PC-3 (cell line): Measurements from ENCODE around the gene SLC38A9. TPM values are rescaled to one million over a fixed set of nuclear protein-coding genes. Genes with fewer than 3 reads are reported as not detected.

ENCODE experiments used
- ATAC-seq: fragments of 200-7000 bp; cut with Tn5 transposase; 2 replicates; pipeline ENCODE4 v1.9.1; 2020; ENCODE audit warnings: mild to moderate bottlenecking, moderate library complexity
- BruUV-seq: library from RNA; stranded (reverse); fragments of 400-500 nt; replicated peaks from 2 replicates; lab custom pipeline; 2021; lab: Mats Ljungman, UMichigan
- CTCF ChIA-PET: fragments of 300-600 bp; sonication (Branson Sonifier 250); formaldehyde crosslinking; loops from one replicate; lab custom pipeline; 2022; ENCODE audit warnings: antibody characterized with exemption; lab: Charles Lee
- POLR2A ChIA-PET: fragments of 300-600 bp; sonication (Branson Sonifier 250); formaldehyde crosslinking; loops from one replicate; lab custom pipeline; 2022; ENCODE audit warnings: antibody characterized with exemption; ENCODE audit not compliant: unreplicated experiment; lab: Charles Lee
- DNase-seq: peaks from one replicate; pipeline ENCODE4 v3.0.0-alpha.2; 2015
- H2AFZ ChIP-seq: fragments of 300-600 bp; sonication (generic); 2 replicates; pipeline ENCODE4 v1.6.0; 2016; ENCODE audit warnings: antibody characterized with exemption, low read length
- H3F3A ChIP-seq: fragments of 300-600 bp; sonication (generic); one replicate; pipeline ENCODE4 v1.6.0; 2017; ENCODE audit warnings: antibody characterized with exemption, low read length, control low read depth, mild to moderate bottlenecking; ENCODE audit not compliant: unreplicated experiment
- H3K27ac ChIP-seq: fragments of 300-600 bp; sonication (generic); 2 replicates; pipeline ENCODE4 v1.5.1; 2016; ENCODE audit warnings: mild to moderate bottlenecking, low read length
- H3K27me3 ChIP-seq: fragments of 300-600 bp; sonication (generic); 2 replicates; pipeline ENCODE4 v1.6.1; 2016; ENCODE audit warnings: low read length, mixed read lengths
- H3K36me3 ChIP-seq: fragments of 300-600 bp; sonication (generic); 2 replicates; pipeline ENCODE4 v1.6.1; 2016; ENCODE audit warnings: low read depth, mixed run types, low read length, mixed read lengths
- H3K4me1 ChIP-seq: fragments of 300-600 bp; sonication (generic); 2 replicates; pipeline ENCODE4 v1.5.1; 2016; ENCODE audit warnings: low read length; ENCODE audit not compliant: insufficient read depth
- H3K4me2 ChIP-seq: fragments of 300-600 bp; sonication (generic); 2 replicates; pipeline ENCODE4 v1.6.0; 2016; ENCODE audit warnings: low read length
- H3K4me3 ChIP-seq: fragments of 300-600 bp; sonication (generic); 2 replicates; pipeline ENCODE4 v1.5.1; 2016; ENCODE audit warnings: mild to moderate bottlenecking, low read length, mixed read lengths
- H3K79me2 ChIP-seq: fragments of 300-600 bp; sonication (generic); 2 replicates; pipeline ENCODE4 v1.6.1; 2017; ENCODE audit warnings: low read length, mixed read lengths
- H3K9ac ChIP-seq: fragments of 300-600 bp; sonication (generic); 2 replicates; pipeline ENCODE4 v1.6.0; 2016; ENCODE audit warnings: mild to moderate bottlenecking, low read length
- H3K9me2 ChIP-seq: fragments of 300-600 bp; sonication (generic); replicated peaks from 2 replicates; pipeline ENCODE4 v1.6.1; 2016; ENCODE audit warnings: mixed run types, low read length, mixed read lengths
- H3K9me3 ChIP-seq: fragments of 300-600 bp; sonication (generic); 2 replicates; pipeline ENCODE4 v1.6.1; 2016; ENCODE audit warnings: low read length, mixed read lengths
- H4K20me1 ChIP-seq: fragments of 300-600 bp; sonication (generic); 2 replicates; pipeline ENCODE4 v1.6.1; 2016; ENCODE audit warnings: low read length, mixed read lengths
- EZH2 ChIP-seq: fragments of 300-600 bp; sonication (generic); IDR thresholded peaks from one replicate; pipeline ENCODE4 v1.6.1; 2017; ENCODE audit warnings: antibody characterized with exemption, mild to moderate bottlenecking, low read length; ENCODE audit not compliant: unreplicated experiment
- EZH2phosphoT487 ChIP-seq: fragments of 300-600 bp; sonication (generic); IDR thresholded peaks from 2 replicates; pipeline ENCODE4 v1.6.1; 2018; ENCODE audit warnings: mild to moderate bottlenecking, antibody characterized with exemption, low read length, borderline replicate concordance
- intact Hi-C: fragments of 100-400 bp; cut with micrococcal nuclease; formaldehyde crosslinking; loops from 2 replicates; pipeline ENCODE4 v1.9.0; 2023
- total RNA-seq: library from RNA; depleted of rRNA; stranded (reverse); fragments of >200 nt; gene quantifications from 2 replicates; pipeline ENCODE4 v1.2.3, GENCODE V29; 2014
- TF ChIP-seq, protein P1 (sequence below): fragments of 300-600 bp; sonication (generic); conservative IDR thresholded peaks from 2 replicates; pipeline ENCODE4 v1.5.1; 2017; ENCODE audit warnings: antibody characterized with exemption, low read depth, mild to moderate bottlenecking, low read length

Gene SLC38A9
- total RNA-seq, 1 experiment from 2014 or later, result 12.9 TPM

DNA sequence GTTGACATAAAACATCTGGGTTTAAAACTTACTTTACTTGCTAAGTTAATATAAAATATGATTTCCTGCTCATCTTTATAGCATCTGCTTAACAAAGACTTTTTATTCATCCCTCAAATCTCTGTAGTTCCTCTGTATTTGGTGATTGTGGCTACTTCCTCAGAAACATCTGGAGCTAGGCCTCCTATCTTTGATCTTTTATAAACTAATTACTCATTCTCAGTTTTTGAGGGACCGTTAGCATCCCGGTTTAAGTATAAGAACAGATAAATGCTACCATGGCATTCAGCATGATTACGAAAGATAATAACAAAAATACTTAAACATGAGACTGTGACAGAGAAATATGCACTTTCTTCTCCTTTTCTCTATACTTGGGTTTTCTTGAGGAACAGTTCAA lies 85.3 kb downstream of the SLC38A9 start:
- TF ChIP-seq EZH2, result no peak
- TF ChIP-seq, protein P1, sequence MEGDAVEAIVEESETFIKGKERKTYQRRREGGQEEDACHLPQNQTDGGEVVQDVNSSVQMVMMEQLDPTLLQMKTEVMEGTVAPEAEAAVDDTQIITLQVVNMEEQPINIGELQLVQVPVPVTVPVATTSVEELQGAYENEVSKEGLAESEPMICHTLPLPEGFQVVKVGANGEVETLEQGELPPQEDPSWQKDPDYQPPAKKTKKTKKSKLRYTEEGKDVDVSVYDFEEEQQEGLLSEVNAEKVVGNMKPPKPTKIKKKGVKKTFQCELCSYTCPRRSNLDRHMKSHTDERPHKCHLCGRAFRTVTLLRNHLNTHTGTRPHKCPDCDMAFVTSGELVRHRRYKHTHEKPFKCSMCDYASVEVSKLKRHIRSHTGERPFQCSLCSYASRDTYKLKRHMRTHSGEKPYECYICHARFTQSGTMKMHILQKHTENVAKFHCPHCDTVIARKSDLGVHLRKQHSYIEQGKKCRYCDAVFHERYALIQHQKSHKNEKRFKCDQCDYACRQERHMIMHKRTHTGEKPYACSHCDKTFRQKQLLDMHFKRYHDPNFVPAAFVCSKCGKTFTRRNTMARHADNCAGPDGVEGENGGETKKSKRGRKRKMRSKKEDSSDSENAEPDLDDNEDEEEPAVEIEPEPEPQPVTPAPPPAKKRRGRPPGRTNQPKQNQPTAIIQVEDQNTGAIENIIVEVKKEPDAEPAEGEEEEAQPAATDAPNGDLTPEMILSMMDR, result no peak
- no peak for TF ChIP-seq EZH2phosphoT487
- DNase-seq (no peak), ATAC-seq (no peak)
- no peaks in the 10 kb centered on the region for H3K79me2 ChIP-seq
- H3K9me2 ChIP-seq, result no peaks in the 10 kb centered on the region
- intact Hi-C loops, result no loop called here
- H3K9me3 ChIP-seq, result no peaks in the 10 kb centered on the region
- no peaks in the 10 kb centered on the region for H3K4me1 ChIP-seq
- POLR2A ChIA-PET, result interaction anchor here (0.6 kb wide), 2 partner anchors 9 to 359 kb away, joined by 4 to 5 read pairs; no protein-coding TSS in a partner anchor
- no peak overlapping the region for H3K9ac ChIP-seq
- H3K27me3 ChIP-seq, result no peaks in the 10 kb centered on the region
- BruUV-seq, result no TSS peak
- CTCF ChIA-PET, result no interaction called here
- no peaks in the 10 kb centered on the region for H4K20me1 ChIP-seq
- H3F3A ChIP-seq, result no peaks in the 10 kb centered on the region
- no peak overlapping the region for H2AFZ ChIP-seq
- H3K4me3 ChIP-seq, result no peak overlapping the region
- no peaks in the 10 kb centered on the region for H3K36me3 ChIP-seq
- H3K27ac ChIP-seq, result no peak overlapping the region
- H3K4me2 ChIP-seq, result no peak overlapping the region

DNA sequence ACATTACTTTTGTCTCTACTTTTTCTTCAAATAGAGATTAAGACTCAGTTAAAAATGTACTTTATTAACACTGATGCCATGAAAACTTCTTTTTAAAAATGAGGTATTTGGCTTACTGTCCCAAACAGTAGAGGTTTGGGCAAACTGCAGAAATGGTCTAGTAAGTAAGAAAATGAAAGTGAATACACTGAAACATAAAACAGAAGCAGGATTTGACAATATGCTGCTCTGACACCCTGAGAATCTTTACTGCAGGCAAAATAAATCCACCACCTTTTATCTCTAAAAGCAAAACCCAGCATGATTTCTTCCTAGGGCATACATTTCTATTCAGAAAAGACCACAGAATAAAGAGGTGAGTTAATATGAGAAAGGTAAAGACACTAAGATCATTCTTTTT lies 86.2 kb downstream of the SLC38A9 start:
- no peaks in the 10 kb centered on the region for H3K36me3 ChIP-seq
- no peaks in the 10 kb centered on the region for H4K20me1 ChIP-seq
- intact Hi-C loops, result no loop called here
- DNase-seq, result no peak
- no peak for ATAC-seq
- BruUV-seq, result no TSS peak
- H3K27ac ChIP-seq, result no peak overlapping the region
- ChIA-PET CTCF (no interaction called here), POLR2A (interaction anchor here (0.6 kb wide), 1 partner anchor 10 kb away, joined by 4 read pairs; no protein-coding TSS in a partner anchor)
- no peaks in the 10 kb centered on the region for H3K27me3 ChIP-seq
- H3K4me1 ChIP-seq, result no peaks in the 10 kb centered on the region
- H3K9me3 ChIP-seq, result no peaks in the 10 kb centered on the region
- H3K79me2 ChIP-seq, result no peaks in the 10 kb centered on the region
- TF ChIP-seq EZH2phosphoT487 (no peak), EZH2 (no peak)
- TF ChIP-seq, protein P1, result no peak
- no peak overlapping the region for H3K9ac ChIP-seq
- H3K9me2 ChIP-seq, result no peaks in the 10 kb centered on the region
- H3K4me3 ChIP-seq, result no peak overlapping the region
- H3F3A ChIP-seq, result no peaks in the 10 kb centered on the region
- H2AFZ ChIP-seq, result no peak overlapping the region
- H3K4me2 ChIP-seq, result no peak overlapping the region

DNA sequence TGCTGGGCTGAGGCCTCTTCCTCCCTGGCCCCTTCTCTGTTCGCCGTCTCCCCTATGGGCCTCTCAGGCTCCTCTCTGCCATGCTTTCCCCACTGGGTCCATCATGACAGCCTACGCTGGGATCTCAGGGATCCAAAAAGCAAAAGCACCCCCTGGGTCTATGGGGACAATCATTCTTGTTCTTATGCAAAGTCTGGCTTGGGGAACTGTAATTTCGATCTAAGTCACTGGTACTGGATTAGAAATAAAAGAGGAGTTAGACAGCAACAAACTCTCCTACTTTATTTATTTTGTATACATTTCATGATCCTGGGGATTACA lies 86.6 kb downstream of the SLC38A9 start:
- Histone ChIP-seq H3K9me2 (no peaks in the 10 kb centered on the region), H3F3A (no peaks in the 10 kb centered on the region), H4K20me1 (no peaks in the 10 kb centered on the region), H3K79me2 (no peaks in the 10 kb centered on the region), H3K27ac (no peak overlapping the region), H3K4me1 (no peaks in the 10 kb centered on the region), H3K4me2 (no peak overlapping the region), H3K36me3 (no peaks in the 10 kb centered on the region), H3K27me3 (no peaks in the 10 kb centered on the region), H3K9me3 (no peaks in the 10 kb centered on the region), H3K9ac (no peak overlapping the region), H3K4me3 (no peak overlapping the region), H2AFZ (no peak overlapping the region)
- intact Hi-C loops, result no loop called here
- DNase-seq, result no peak
- no peak for ATAC-seq
- ChIA-PET POLR2A (no interaction called here), CTCF (no interaction called here)
- no TSS peak for BruUV-seq
- no peak for TF ChIP-seq EZH2phosphoT487
- TF ChIP-seq, protein P1, result no peak
- TF ChIP-seq EZH2, result no peak
